Inferior parietal cortex (tissue), 1 donor: ENCODE measurements around the gene NRTN.

Experiments used
- DNase-seq: peaks from one replicate; pipeline ENCODE4 v3.0.0-alpha.2; 2016; ENCODE audit errors: extremely low spot score

Gene NRTN

DNA sequence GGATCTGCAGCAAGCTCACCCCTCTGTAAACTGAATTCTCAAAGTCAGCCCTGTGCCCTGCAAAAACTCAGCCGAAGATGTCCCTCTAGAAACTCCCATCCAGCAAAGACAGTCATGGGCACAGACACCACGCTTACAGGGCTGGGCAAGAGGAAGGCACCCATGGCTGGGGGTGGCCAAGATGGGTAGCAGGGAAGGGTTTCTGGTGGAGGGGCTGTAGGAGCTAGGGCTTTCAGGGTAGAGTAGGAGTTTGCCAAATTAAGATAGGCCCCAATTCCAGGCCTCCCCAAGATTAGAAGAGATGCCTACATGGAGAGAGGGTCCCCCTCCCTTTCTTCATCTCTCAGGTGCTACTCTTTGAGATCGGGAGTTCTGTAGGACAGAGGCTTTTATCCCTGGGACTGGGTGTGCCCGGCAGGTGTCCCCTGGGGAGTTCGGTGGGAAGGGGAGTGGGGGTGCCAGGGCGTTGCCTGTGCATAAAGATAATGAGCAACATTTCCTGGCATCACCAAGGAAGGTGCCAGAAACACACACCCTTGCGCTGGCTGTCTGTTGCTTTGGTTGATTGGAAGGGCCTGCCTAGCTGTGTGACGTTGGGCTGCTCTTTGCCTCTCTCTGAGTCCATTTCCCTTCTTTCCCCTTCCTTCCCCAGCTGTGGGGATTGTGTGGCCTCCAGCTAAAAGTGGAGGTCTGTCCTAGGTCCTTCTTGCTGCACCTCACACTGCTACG, 9.4 kb downstream of the NRTN start:
- no peak for DNase-seq

DNA sequence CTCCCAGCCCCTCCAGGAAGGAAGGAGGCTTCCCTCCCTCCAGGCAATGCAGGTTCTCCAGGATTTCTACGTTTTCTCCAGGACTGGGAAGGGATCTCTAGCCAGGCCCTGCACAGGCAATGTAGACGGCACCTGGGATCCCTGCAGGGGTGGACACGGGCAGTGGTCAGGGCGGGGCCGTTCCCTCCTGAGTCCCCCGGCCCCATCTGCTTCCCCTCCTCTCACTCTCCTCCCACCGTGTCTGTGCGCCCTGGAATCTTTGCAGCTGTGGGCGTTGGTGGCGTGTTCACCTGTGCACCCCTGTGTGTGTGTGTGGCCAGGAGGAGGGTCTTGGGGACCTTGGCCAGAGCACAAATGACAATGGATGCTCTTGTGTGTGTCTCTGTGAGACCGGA, 10.0 kb downstream of the NRTN start:
- DNase-seq, result no peak

GRCh38 chr19:5817218-5817617, 12.4 kb downstream of the NRTN start:
- no peak for DNase-seq

GRCh38 chr19:5818594-5818993, 13.7 kb downstream of the NRTN start:
- DNase-seq, result no peak

DNA sequence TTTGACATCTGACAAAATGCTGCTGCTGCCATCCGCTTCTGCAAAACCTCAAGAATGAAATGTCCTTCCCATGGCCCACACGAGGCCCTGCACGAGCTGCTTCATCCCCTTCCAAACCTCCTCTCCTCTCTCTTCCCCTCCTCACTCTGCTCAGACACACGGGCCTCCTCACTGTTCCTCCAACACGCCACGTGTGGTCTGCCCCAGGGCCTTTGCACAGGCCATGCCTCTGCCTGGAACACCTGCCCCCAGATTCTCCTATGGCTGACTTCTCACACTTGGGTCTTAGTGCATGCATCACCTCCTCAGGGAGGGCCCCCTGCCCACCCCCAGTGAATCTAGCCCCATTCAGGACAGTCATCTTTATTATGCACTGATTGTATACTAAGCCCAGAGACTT, 15.9 kb downstream of the NRTN start:
- no peak for DNase-seq

GRCh38 chr19:5821521-5822180, 16.8 kb downstream of the NRTN start:
- DNase-seq, result no peak

GRCh38 chr19:5822181-5822844, 17.4 kb downstream of the NRTN start:
- no peak for DNase-seq

- DNase-seq, result no peak
Observed at GRCh38 chr19:5823579-5824281, 18.9 kb downstream of the NRTN start.

DNA sequence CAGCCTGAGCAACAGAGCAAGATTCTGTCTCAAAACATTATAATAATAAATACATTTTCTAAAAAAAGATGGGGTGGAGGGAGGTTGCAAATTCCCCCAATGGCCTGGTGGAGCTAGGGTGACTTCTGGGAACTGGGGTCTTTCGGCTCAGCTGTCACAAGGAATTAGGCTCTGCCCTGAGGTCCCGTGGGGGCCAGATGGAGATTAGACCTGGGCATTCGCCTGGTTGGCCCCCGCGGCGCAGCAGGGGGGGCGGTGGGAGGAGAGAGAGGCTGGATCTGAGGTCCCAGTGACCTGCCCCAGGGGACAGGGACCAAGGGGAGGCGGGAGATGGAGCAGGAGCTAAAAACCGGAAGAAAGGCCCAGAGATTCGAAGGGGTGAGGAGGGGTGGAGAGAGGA, 19.9 kb downstream of the NRTN start:
- no peak for DNase-seq

GRCh38 chr19:5825178-5825577, 20.3 kb downstream of the NRTN start:
- DNase-seq, result no peak

- DNase-seq, result no peak
Observed at GRCh38 chr19:5826531-5827341, 21.9 kb downstream of the NRTN start.

- no peak for DNase-seq
Observed at GRCh38 chr19:5827342-5827890, 22.5 kb downstream of the NRTN start.

GRCh38 chr19:5827891-5828660, 23.2 kb downstream of the NRTN start:
- DNase-seq, result peak; percentile 72

DNA sequence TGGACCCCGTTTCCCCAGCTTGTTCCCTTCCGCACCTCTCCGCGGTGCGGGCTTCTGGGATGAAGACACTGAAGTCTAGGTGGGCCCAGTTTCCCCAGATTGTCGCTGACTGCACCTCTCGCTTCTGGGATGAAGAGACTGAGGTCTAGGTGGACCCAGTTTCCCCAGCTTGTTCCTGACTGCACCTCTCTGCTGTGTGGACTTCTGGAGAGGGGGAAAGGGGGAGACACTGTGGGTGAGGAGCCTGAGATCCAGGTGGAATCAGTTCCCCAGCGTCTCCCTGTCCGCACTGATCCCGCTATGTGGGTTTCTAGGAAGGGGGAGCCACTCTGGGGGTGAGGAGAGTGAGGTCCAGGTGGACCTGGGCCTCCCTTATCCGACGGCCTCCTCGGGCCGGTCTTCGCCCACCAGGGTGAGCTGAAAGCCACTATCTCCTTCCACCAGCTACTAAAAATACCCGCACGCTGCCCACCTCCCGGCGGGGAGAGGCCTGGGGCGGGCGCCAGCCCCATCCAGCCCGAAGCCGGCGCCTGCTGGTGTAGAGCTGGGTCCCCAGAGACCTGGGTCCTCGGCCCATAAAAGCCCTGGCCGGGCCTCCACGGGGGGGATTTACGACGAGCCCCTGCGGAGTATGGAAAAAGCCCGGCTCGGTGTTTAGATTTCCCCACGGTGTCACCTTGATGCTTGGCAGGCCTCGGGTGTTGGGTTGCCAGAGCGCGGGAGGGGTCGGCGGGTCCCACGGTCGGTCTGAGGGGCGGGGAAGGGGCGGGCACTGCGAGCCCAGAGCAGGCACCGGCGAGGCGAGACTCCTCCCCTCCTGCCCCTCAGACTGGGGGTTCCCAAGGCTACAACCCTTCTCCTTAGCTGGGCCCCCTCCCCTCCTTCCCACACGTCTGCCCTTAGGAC, 24.0 kb downstream of the NRTN start:
- no peak for DNase-seq

DNA sequence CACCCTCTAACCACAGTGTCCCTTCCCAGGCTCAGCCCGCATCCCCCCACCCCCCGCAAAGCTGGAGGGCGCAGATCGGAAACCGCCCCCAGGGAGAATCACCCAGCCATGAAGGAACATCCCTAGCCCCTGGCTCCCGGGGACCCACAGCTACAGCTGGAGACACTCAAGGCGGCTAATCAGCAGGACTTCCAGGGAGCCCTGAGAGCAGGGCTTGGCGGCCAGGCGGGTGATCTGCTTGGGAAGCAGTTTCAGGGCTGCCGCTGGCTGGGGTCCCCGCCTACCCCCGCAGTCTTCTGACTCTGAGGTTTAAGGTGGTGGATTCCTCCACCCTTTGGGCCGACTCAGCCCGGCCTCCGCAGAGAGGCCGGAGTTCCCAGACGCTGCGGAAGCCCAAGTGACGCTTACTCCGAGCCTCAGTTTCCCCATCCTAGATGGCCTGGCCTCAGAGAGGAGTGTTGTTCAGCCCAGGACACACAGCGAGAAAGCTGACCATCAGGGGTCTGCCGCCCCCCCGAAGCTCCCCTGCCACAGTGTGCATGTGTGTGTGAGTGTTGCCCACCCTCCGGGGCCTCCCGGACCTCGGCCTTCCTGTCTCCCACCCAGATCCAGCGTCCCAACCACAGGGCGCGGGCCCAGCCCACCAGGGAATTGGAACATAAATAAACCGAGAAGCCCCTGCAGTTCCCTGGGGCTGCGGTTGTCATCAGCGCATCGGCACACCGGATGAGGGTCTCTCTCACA, 24.9 kb downstream of the NRTN start:
- DNase-seq, result no peak

GRCh38 chr19:5831159-5831558, 26.3 kb downstream of the NRTN start:
- DNase-seq, result no peak

DNA sequence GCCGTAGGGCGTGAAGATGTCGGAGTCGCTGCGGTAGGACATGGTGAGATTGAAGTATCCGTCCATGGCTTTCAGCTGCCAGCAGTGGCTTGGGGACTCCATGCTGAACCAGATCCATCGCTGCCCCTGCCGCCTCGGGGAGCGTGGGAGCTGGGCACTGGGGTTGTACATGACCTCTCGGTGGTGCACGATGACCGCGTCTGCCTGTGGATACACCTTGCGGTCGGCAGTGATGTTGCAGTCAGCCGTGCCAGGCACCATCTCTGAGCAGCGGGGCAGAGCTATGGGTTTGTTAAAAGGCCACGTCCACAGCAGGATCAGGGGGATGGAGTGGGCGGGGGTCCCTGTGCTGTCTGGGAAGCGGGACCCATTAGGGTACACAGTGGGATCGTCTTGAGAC, 27.2 kb downstream of the NRTN start:
- DNase-seq, result no peak

DNA sequence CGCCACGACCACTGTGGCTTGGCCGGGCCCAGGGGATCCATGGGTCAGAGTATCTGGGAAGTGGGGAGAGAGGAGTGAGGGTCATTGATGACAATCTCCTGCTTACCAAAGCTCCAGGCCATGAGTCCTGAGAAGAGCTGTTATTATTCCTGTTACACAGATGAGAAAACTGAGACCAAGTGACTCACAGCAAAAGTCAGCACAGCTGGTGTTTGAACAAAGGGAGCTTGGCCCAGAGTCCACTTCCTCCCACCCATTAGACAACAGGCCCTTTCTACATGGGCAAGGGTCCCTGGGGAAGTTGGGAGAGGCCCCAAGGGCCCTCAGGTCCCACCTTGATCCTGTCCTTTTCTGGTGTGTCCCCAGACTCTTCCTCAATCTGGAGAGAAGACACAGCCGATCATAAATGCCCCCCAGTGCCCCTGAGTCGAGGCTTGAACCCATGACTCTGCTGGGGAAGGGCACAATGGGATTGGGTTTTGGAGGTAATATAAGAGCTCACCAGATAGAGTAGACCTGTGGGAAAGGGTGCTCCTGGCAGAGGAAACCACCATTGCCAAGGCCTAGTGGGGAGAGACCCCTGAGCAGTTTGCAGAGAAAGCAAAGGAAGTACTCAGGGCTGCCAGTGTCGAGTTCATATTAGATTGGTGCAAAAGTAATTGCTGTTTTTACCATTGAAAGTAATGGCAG, 27.8 kb downstream of the NRTN start:
- DNase-seq, result no peak
